GM21381 (cell line): ENCODE results near the gene PIH1D2.
A peak's percentile ranks its signal among the peaks of the same experiment; 100 is the strongest.
"Not testable (repeated sequence)": the region's sequence is repeated elsewhere in the genome, so short reads cannot be mapped to it uniquely, and the experiment has no call there.

ENCODE experiments used
- ATAC-seq: cut with Tn5 transposase; IDR thresholded peaks from one replicate; pipeline ENCODE4 v1.9.1; 2021; ENCODE audit warnings: mild to moderate bottlenecking, moderate library complexity; ENCODE audit not compliant: unreplicated experiment

The PIH1D2 gene, protein sequence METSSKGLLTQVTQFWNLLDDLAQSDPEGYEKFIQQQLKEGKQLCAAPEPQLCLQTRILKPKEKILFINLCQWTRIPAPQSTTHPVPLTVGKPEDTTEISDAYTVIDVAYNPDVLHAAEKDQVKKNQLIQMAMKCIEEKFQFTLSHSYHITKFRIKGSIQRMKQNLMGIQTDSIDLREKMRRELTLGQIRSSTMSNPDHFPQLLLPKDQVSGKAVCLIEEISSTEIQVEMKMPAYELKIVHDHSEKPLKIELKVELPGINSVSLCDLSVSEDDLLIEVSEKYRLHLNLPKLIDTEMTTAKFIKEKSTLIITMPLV

DNA sequence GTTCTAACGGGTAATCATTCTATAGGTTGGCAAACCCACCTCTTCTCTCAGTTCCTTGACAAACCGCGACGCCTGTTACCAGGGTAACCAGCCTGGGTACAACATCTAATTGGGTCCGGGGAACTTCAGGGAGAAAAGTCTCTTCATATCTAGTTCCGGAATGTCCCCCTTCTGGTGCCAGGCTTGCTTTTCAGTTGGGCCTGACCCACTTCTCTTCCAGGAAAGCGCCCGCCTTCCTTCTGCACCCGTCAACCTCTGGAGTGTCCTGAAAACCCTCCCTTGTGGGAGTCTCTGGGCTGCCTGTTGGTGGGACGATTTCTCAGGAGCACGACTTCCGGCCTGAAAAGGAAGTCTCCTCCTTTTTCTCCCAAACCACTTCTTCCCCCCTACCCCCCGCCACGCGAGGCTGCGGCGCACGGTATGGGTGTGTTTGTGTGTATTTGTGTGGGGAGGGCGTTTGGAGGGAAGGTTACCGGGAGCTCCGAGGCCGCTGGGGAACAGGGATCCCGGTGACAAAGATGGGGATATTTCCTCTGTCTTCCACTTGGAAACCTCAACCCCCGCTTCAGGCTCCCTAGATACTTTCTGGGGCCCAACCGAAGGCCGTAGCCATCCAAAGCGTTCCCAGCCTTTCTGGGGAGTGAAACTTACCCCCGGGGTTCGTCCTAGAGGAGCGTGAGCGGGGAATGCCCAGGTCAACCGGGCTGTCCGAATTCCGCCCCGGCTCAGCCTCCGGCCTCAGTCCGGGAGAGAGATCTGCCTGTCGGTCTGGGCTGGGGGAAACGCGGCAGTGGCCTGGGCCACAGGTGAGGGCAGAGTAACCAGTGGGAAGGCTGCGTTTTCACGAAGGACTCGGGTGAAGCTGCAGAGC, at the start of gene PIH1D2, which contains the start of gene NKAPD1:
Gene PIH1D2, minus strand, starts transcription at position 77 of the 871 bp plus-strand sequence. CDS start 843 bp downstream, outside the sequence.
Gene NKAPD1, plus strand, starts transcription at position 359 of the 871 bp plus-strand sequence. CDS start 1,276 bp downstream, outside the sequence.
- peak; percentile 82 for ATAC-seq

DNA sequence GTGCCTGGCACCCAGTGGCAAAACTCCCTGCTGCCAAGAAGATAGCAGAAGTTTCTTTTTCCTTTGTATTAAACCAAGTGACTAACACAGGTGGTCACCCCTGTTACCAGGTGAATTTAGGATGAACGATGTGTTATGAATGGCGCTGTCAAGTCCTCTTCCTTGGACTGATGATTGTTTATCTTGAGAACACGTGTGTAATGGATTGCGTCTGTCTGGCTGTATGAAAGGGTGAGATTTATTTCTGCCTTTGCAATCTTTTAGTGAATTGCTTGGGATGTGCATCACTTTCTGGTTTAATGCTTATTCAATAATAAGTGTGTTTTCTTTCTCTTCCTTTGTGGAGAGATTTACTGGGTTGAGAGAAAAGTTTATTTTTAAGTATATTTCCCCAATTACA, 49.3 kb upstream of the PIH1D2 start:
- ATAC-seq, result no peak

DNA sequence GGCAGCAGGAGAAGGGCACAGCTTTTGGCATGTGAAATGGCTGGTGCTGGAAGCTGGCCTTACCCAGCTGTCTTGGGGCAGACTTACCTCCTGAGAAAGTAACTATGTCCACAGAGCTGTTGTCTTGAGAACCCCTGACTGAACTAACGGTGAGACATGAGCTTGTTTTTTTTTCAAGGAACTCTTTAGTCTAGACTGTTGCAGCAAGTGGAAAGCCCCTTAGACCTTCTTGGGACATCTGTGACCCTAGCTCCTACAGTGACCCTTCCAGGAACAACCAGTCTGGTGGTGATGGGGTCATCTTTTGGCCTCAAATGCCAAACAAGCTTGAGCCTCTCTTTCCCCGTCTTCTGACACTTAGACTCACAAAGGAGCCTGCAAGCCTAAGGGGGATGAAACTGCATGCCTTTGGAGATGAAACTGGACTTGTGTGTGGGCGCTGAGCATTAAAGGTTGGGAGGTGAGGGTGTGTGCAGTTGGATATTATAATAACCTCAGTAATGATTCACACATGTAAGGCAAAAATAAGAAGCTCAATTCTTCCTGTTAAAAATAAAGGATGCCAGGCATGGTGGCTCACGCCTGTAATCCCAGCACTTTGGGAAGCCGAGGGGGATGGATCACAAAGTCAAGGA, 48.3 kb upstream of the PIH1D2 start:
- ATAC-seq, result no peak

DNA sequence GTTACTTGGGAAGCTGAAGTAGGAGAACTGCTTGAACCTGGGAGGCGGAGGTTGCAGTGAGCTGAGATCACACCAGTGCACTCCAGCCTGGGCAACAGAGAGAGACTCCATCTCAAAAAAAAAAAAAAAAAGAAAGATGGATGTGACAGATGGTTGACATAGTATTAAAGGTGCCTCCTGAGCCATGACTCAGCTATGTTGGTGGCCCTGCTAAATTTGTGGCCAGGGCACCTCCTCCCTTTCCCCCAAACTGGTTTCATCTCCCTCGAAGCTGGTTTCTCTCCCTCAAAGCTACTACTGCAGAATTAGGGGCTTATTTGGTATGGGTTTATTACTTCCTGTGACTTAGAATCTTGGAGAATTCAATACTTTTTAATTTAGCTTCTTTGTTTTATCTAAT, 44.4 kb upstream of the PIH1D2 start:
- no peak for ATAC-seq

DNA sequence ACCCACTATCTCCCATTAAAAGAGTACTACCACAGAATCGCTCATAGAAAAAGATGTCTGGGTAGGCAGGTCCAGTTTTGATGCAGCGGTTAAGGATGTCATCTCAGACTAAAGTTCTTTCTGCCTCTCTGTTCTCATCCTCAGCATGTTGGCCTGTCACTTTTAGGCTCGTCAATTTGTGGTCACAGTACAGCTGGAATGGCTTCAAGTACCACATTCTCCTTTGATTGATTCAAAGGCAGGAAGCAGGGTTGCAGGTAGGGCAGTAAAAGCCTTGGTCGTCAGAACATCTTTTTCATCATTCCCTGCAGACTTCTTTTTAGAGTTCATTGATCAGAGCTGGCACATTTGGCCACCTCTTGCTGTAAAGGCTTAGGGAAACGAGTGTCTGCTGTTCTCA, 41.6 kb upstream of the PIH1D2 start:
- no peak for ATAC-seq

DNA sequence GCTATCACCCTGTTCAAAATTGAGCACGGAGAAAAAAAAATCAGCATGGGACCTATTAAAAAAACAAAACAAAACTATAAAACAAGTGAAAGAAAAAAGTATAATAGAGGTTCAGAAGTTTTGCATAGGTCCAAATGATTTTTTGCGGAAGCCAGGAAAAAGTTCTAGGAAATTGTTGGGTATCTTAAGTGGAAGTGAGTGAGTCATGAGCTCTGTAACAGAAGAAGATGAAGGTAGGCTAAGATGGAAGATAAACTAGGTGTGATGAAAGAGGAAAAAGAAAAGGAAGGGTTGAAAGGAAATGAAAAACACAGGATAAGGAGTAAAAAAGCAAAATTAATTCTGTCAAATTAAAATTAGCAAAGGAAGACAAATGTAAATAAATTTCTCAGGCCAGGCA, 40.6 kb upstream of the PIH1D2 start:
- ATAC-seq, result no peak

DNA sequence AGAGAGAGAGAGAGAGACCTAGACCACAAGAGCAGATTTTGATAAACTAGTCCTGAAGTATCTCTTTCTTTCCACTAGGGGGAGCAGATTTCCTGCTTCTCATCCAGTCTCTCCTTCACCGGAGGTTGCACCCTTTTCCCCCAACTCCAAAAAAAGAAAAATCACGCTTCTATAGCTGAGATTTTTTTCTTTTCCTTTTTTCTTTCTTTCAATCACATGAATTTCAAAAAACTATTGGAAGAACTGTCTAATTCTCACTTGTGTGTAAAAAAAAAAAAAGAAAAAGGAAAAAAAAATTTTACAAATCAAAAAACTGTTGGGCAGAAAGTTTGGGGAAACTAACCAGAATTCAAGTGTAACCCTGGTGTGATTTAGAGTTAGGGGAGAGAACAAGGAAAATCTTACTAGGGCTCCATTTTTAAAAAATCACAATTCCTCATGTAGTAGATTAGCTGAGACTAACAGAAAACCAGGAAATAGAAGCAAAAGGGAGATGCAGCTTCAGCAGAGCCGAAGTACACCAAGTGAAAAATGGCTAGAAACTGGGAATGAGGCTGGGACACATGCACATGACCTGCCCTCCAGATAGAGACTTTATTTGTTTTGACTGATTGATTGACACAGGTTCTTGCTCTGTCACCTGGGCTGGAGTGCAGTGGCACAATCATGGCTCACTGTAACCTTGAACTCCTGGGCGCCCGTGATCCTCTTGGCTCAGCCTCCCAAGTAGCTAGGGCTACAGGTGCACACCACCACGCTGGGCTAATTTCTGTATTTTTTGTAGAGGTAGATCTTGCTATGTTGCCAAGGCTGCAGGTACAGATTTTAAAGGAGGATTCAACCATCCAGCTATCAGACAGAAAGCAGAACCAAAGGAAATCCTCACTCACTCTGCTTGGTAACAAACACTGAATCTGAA, 40.0 kb upstream of the PIH1D2 start:
- ATAC-seq, result no peak

DNA sequence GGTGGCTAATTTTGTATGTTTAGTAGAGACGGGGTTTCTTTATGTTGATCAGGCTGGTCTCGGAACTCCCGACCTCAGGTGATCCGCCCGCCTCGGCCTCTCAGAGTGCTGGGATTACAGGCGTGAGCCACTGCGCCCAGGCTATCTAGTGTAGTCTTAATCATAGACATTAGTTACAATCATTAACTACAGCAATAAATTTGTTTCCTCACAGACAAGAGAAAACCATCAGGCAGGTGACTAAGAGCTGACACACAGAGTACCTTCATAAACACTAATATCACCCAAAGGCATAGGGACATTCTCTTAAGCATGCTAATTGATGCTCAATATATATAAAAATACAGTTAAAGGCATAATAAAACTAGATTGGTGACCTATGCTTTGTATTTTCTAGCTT, 32.3 kb upstream of the PIH1D2 start:
- no peak for ATAC-seq

DNA sequence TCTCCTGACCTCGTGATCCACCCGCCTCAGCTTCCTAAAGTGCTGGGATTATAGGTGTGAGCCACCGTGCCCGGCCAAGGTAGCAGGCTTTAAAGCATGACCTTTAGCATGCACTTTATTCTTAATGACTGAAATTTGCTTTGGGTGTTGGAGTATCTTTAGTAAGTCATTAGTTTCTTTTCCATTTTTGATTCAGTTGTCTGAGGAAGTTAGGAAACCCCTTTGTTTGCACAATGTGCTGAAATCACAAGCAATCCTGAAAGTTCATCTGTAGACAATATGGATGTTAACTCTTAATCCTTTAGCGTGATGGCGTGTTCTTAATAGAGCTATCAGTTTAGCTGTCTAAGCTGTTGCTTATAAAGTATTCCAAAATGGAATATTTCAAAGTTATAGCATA, 29.6 kb upstream of the PIH1D2 start:
- no peak for ATAC-seq

DNA sequence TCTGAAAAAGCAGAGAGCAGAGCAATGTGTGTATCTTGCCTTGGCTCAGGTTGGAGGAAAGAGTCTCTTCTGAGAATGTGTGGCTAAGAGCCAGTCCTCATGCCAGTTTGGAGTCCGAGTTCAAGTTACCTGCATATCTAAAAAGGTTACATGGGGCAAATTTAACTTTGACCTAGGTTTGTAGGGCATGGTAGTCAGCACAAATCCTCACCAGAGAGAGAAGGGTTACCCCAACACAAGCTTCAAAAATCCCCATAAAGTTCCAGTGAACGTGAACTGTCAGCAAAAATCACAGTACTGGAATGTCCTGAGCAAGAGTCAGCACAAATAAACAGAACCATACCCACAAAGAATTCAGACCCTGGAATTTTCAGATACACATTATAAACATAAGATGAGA, 26.6 kb upstream of the PIH1D2 start:
- no peak for ATAC-seq

DNA sequence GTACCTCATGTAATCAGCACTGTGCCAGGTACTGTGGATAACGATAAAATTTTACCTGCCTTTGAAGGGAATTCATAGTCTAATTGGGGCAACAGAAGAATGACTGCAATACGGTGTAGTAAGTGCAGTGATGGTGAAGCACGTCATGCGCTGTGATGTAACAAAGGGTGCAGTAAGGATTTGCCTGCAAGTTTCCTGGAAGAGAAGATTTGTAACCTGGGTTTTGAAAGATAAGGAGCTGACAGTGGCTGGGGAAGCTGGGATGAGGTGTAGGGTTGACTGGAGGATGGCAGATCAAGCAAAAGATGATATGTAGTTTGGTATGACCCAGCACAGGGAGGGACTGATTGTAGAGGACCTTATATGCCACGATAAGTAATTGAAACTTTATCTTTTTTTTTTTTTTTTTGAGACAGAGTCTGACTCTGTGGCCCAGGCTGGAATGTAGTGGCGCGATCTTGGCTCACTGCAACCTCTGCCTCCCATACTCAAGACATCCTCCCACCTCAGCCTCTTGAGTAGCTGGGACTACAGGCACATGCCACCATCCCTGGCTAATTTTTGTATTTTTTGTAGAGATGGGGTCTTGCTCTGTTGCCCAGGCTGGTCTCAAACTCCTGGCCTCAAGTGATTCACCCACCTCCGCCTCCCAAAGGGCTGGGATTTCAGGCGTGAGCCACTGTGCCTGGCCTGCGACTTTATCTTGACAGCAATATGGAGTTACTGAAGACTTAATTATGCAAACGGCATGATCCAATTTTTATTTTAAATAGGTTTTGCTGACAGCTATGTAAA, 24.1 kb upstream of the PIH1D2 start:
- no peak for ATAC-seq

DNA sequence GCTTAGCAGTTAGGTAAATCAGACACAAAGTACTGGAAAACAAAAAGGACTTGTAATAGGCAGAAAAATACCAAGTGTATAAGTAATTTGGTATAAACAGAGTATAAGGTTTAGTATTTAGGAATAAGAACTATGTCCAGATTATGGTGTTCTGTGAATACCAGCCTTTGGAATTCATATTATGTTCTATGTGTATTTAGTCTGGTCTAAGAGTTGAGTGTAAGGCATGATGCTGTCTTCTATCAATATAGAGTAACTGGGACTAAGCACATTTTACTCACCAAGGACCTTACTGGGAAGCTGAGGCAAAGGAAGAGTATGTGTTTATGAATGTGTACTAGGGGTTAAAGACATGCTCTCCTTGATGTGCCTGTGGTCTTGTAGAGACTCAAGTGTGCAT, 22.4 kb upstream of the PIH1D2 start:
- ATAC-seq, result no peak

DNA sequence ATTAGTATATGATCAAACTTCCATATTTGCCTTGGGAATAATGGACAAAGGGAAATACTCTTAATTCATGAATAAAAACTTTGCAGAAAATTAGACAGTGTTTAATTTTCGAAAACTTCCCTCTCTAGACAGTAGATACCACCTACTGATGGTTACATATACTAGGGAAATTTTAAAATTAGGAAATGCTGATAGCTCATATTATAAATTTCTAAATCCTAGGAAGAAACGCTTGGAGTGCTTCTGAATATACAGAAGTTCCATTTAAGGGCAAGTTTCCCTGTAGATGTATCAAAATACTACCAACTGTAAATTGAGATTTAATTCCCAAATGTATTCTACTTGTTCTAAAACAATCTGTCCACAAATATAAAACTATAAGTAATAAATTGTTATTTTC, 21.5 kb upstream of the PIH1D2 start:
- not testable (repeated sequence) for ATAC-seq

DNA sequence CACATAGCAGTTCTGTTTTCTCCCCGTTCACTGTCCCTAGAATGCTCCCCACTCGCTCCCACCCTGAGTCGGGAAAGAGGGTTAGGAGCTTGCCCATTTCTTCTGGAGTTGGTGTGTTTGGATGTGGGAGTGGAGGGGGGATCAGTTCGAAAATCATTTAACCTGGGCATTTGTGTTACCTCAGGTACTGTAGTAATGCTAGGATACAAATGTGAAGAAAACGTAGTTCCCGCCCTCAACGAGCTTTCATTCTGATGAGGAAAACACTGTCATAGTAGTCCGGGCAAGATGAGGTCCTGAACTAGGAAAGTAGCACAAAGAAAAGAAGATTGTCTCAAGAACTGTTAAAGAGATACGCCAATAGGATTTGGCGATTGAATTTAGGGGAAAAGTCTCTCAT, 13.4 kb upstream of the PIH1D2 start:
- no peak for ATAC-seq

DNA sequence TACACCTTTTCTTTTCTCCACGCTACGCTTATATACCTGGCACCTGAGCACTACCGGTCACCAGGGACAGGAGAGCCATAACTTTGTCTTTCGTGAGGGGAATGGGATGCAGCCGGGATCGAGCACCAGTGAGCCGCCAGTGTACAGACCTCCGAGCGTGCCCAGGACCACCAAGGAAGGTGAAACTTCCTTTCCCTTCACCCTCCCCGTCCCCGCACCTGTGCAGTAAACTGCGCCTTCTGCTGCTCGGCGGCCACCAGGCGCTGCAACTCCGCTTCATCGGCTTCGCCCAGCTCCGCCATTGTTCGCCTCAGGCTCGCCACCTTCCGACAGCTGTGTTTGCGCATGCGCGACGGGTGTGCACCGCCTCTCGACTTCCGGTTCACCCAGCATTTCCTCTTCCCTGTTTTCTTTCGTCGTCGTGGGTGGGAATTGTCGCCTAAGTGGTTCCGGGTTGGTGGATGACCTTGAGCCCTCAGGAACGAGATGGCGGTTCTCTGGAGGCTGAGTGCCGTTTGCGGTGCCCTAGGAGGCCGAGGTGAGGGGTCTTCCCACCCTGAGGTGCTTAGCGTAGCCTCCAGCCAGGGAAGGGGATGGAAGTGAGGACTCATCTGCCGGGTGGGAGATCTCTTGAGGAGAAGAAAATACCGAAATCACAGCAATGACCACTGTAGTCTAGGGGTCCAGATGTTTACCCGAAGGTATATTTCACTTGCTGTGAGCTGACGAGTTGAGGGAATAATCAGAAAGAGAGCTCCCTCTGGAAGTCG, 12.8 kb upstream of the PIH1D2 start, which contains the start of the genes SDHD and TIMM8B:
Gene SDHD, plus strand, starts transcription at position 452 of the 770 bp plus-strand sequence. Its CDS starts 35 bp downstream, at position 487.
Gene TIMM8B, minus strand, starts transcription at position 335 of the 770 bp plus-strand sequence. Its CDS starts 33 bp downstream, at position 302.
- ATAC-seq, result peak; percentile 85

DNA sequence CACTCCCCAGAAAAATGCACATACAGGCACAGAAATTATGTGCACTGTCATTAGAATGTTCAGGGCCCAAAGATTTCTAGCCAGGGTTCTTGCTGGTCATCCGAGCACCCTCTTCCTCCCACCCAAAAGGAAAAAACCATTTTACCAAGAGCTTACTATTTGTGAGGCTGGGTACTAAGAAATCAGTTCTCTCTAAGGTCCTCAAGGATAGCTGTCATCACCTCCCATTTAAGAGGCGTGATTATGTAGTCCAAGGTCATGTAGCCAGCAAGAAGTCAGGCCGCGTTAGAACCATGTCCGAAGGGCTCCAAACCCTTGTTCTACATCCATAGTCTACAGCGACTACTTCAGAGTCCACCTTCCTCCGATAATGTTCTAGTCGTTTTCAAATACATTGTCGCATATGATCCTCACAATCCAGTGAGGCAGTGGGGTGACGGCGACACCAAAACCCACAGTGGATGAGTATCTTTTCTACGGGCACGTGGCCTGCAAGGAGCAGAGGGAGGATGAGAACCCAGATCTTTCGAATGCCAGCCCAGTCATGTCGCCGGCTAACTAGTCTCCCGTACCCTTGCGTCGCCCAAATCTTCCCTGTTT, 12.1 kb upstream of the PIH1D2 start:
- peak; percentile 18 for ATAC-seq

DNA sequence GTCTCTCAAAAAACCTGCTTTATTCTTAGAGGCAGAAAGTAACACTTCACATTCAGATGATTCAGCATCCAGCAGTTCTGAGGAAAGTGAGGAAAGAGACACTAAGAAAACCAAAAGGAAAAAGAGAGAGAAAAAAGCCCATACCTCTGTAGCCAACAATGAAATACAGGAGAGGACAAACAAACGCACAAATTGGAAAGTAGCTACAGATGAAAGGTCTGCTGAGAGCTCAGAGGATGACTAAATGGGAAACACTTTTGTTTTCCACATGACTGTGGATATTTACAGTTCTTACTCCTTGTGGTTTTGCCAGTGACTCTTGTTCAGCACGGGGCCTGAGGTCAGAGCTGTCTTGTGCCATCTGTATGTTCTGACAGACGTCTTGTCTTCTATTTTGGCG, 8.9 kb upstream of the PIH1D2 start:
- ATAC-seq, result no peak

DNA sequence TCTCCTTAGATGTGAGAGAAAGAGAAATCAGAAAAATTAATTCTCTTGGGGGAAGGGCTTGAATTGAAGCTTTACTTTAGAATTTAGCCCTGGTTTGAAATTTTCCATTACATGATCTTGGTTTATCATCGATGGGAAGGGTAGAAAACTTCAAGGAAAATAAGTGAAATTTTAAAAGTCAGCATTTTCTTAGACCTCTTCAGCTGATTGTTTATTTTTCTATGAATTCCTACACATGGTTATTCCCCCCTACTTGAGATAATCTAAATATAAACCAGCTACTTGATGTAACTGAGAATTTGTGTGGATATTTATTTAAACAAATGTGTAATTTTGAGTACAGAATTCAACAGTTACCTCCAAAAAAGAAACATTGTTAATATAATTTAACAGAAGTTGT, 10.9 kb downstream of the PIH1D2 start:
- ATAC-seq, result no peak
